OCI-LY1 (cell line): ENCODE measurements around the gene COG6.
A peak's percentile ranks its signal among the peaks of the same experiment; 100 is the strongest.

ENCODE experiments used
- CTCF ChIP-seq: fragments of 200-600 bp; sonication (generic), shearing (Covaris generic); IDR thresholded peaks from 2 replicates; pipeline ENCODE4 v1.5.1; 2017; ENCODE audit warnings: mild to moderate bottlenecking, antibody characterized with exemption, low read length, moderate library complexity, mixed read lengths
- EZH2 ChIP-seq: fragments of 200-600 bp; sonication (generic), shearing (Covaris generic); IDR thresholded peaks from 2 replicates; pipeline ENCODE4 v1.8.0; 2017; ENCODE audit warnings: borderline replicate concordance, mixed run types, mild to moderate bottlenecking, antibody characterized with exemption, low read length, moderate library complexity, mixed read lengths

- TF ChIP-seq CTCF: peak; percentile 72
- TF ChIP-seq EZH2: no peak
These were observed 122.1 kb downstream of the COG6 start for GRCh38 chr13:39777527-39778061.
